ENCODE results near the gene C1orf116.
"Not testable (repeated sequence)": the region's sequence is repeated elsewhere in the genome, so short reads cannot be mapped to it uniquely, and the experiment has no call there.

Gene C1orf116

GRCh38 chr1:207058878-207059867, 26.6 kb upstream of the C1orf116 start:
- no peak for DNase-seq (ENCODE audit: low read depth)

GRCh38 chr1:207058252-207058651, 25.7 kb upstream of the C1orf116 start:
- no peak for DNase-seq (ENCODE audit: low read depth)

- DNase-seq (ENCODE audit: low read depth): no peak
These were observed 24.1 kb upstream of the C1orf116 start for GRCh38 chr1:207056673-207057072.

- no peak for DNase-seq (ENCODE audit: low read depth)
These were observed 22.9 kb upstream of the C1orf116 start for GRCh38 chr1:207055386-207056001.

- DNase-seq (ENCODE audit: low read depth): no peak
These were observed 21.9 kb upstream of the C1orf116 start for GRCh38 chr1:207054491-207054890.

GRCh38 chr1:207052911-207053769, 20.6 kb upstream of the C1orf116 start, which contains the start of gene PFKFB2:
Gene PFKFB2 (plus strand): TSS chr1:207053275. CDS start chr1:207054718, 1,443 bp downstream.
- peak; percentile 93 for DNase-seq (ENCODE audit: low read depth)

- no peak for DNase-seq (ENCODE audit: low read depth)
These were observed 18.8 kb upstream of the C1orf116 start, which contains the start of gene YOD1 for GRCh38 chr1:207051191-207051943. Gene YOD1 (minus strand): TSS chr1:207051208. CDS start chr1:207051030, 178 bp downstream.

GRCh38 chr1:207050480-207051190, 18.1 kb upstream of the C1orf116 start:
- DNase-seq (ENCODE audit: low read depth): peak; percentile 84

- peak; percentile 27 for DNase-seq (ENCODE audit: low read depth)
These were observed 17.4 kb upstream of the C1orf116 start for GRCh38 chr1:207049974-207050391.

- DNase-seq (ENCODE audit: low read depth): no peak
These were observed 17.0 kb upstream of the C1orf116 start for GRCh38 chr1:207049514-207049913.

- no peak for DNase-seq (ENCODE audit: low read depth)
These were observed 16.5 kb upstream of the C1orf116 start for GRCh38 chr1:207049054-207049453.

- DNase-seq (ENCODE audit: low read depth): no peak
These were observed 15.5 kb upstream of the C1orf116 start for GRCh38 chr1:207048041-207048440.

- DNase-seq (ENCODE audit: low read depth): no peak
These were observed 14.9 kb upstream of the C1orf116 start for GRCh38 chr1:207047505-207047904.

- no peak for DNase-seq (ENCODE audit: low read depth)
These were observed 12.9 kb upstream of the C1orf116 start for GRCh38 chr1:207045453-207045852.

GRCh38 chr1:207041397-207041796, 8.8 kb upstream of the C1orf116 start:
- DNase-seq (ENCODE audit: low read depth): not testable (repeated sequence)

GRCh38 chr1:207040181-207040533, 7.6 kb upstream of the C1orf116 start:
- DNase-seq (ENCODE audit: low read depth): no peak

GRCh38 chr1:207039380-207040180, 7.0 kb upstream of the C1orf116 start:
- no peak for DNase-seq (ENCODE audit: low read depth)

- DNase-seq (ENCODE audit: low read depth): no peak
These were observed 4.3 kb upstream of the C1orf116 start for GRCh38 chr1:207036865-207037264.

- no peak for DNase-seq (ENCODE audit: low read depth)
These were observed 3.5 kb upstream of the C1orf116 start for GRCh38 chr1:207035877-207036551.

Data from activated T-cell treated with anti-CD3 and anti-CD28 coated beads for 1 hour (primary cell).